Liver (tissue), 9 donors: Measurements from ENCODE around the gene KCNMA1. TPM values are rescaled to one million over a fixed set of nuclear protein-coding genes. Genes with fewer than 3 reads are reported as not detected.

ENCODE experiments used
- DNase-seq: peaks from one replicate; pipeline ENCODE4 v3.0.0-alpha.2; 2017; ENCODE audit warnings: low spot score
- H3K27ac ChIP-seq, 2 donors: one replicate each; pipeline ENCODE4 v1.7.0; 2013; ENCODE audit warnings: inconsistent platforms in 2 of 2, low read length in 2 of 2, control low read depth in 1 of 2, low read depth in 1 of 2, mild to moderate bottlenecking in 1 of 2
- H3K27me3 ChIP-seq, 4 donors: one replicate each; pipeline versions ENCODE4 v1.6.1 to v1.7.0; 2013; ENCODE audit warnings: low read length in 3 of 4, inconsistent platforms in 1 of 4, mild to moderate bottlenecking in 1 of 4, moderate library complexity in 1 of 4; ENCODE audit not compliant: control insufficient read depth in 4 of 4, insufficient read depth in 4 of 4
- H3K36me3 ChIP-seq, 4 donors: one replicate each; pipeline versions ENCODE4 v1.6.1 to v1.7.0; 2013; ENCODE audit warnings: low read length in 3 of 4, mild to moderate bottlenecking in 3 of 4, low read depth in 1 of 4, moderate library complexity in 1 of 4; ENCODE audit not compliant: control insufficient read depth in 4 of 4, insufficient read depth in 3 of 4
- H3K4me1 ChIP-seq, 4 donors: one replicate each; pipeline versions ENCODE4 v1.6.1 to v1.7.0; 2013; ENCODE audit warnings: low read length in 3 of 4, mild to moderate bottlenecking in 3 of 4, moderate library complexity in 1 of 4; ENCODE audit not compliant: control insufficient read depth in 4 of 4, insufficient read depth in 4 of 4
- H3K4me3 ChIP-seq, 3 donors: one replicate each; pipeline versions ENCODE4 v1.6.1 to v1.7.0; 2013; ENCODE audit warnings: low read length in 3 of 3, control low read depth in 1 of 3, low read depth in 1 of 3, mild to moderate bottlenecking in 1 of 3
- H3K9ac ChIP-seq, 2 donors: one replicate each; pipeline ENCODE4 v1.7.0; 2013; ENCODE audit warnings: low read length in 2 of 2, mild to moderate bottlenecking in 2 of 2, moderate library complexity in 2 of 2, control low read depth in 1 of 2, low read depth in 1 of 2
- H3K9me3 ChIP-seq, 4 donors: one replicate each; pipeline versions ENCODE4 v1.6.1 to v1.7.0; 2013; ENCODE audit warnings: low read length in 3 of 4; ENCODE audit not compliant: control insufficient read depth in 4 of 4
- EGR1 ChIP-seq, 2 donors: IDR thresholded peaks; 2 replicates each; pipeline ENCODE4 v1.6.1; 2016 to 2018; ENCODE audit warnings: antibody characterized with exemption in 2 of 2, low read depth in 2 of 2
- FOXA1 ChIP-seq: IDR thresholded peaks from 2 replicates; pipeline ENCODE4 v1.6.1; 2016; ENCODE audit warnings: antibody characterized with exemption
- FOXA2 ChIP-seq: IDR thresholded peaks from 2 replicates; pipeline ENCODE4 v1.6.1; 2016; ENCODE audit warnings: antibody characterized with exemption
- GABPA ChIP-seq, 2 donors: IDR thresholded peaks in 1 of 2; conservative IDR thresholded peaks in 1 of 2; 2 replicates each; pipeline ENCODE4 v1.6.1; 2016; ENCODE audit warnings: antibody characterized with exemption in 2 of 2, mild to moderate bottlenecking in 1 of 2, moderate library complexity in 1 of 2
- HNF4A ChIP-seq, 2 donors: conservative IDR thresholded peaks; 2 replicates each; pipeline ENCODE4 v1.6.1; 2016; ENCODE audit warnings: antibody characterized with exemption in 2 of 2, mild to moderate bottlenecking in 2 of 2
- HNF4G ChIP-seq: IDR thresholded peaks from 2 replicates; pipeline ENCODE4 v1.6.1; 2016; ENCODE audit warnings: antibody characterized with exemption
- JUND ChIP-seq, 2 donors: IDR thresholded peaks; 2 replicates each; pipeline ENCODE4 v1.6.1; 2016; ENCODE audit warnings: antibody characterized with exemption in 2 of 2
- NR2F2 ChIP-seq: IDR thresholded peaks from 2 replicates; pipeline ENCODE4 v1.6.1; 2016; ENCODE audit warnings: antibody characterized with exemption
- RAD21 ChIP-seq, 2 donors: IDR thresholded peaks; 2 replicates each; pipeline ENCODE4 v1.6.1; 2016; ENCODE audit warnings: antibody characterized with exemption in 2 of 2, mild to moderate bottlenecking in 2 of 2
- RXRA ChIP-seq, 2 donors: IDR thresholded peaks; 2 replicates each; pipeline ENCODE4 v1.6.1; 2017 to 2018; ENCODE audit warnings: antibody characterized with exemption in 2 of 2, mild to moderate bottlenecking in 1 of 2
- SP1 ChIP-seq: IDR thresholded peaks from 2 replicates; pipeline ENCODE4 v1.6.1; 2018; ENCODE audit warnings: antibody characterized with exemption, mild to moderate bottlenecking
- TAF1 ChIP-seq: conservative IDR thresholded peaks from 2 replicates; pipeline ENCODE4 v1.6.1; 2016; ENCODE audit warnings: antibody characterized with exemption, mild to moderate bottlenecking
- WGBS: extraction: QIAGEN DNeasy Blood & Tissue Kit; methylation state at CpG from one replicate; pipeline ENCODE4 v1.1.7; 2013; 5-methylcytosine and 5-hydroxymethylcytosine counted together
- polyA plus RNA-seq, 2 donors: library from polyadenylated mRNA; stranded (reverse) in 1 of 2; unstranded in 1 of 2; fragments of 200-250 nt in 1 of 2; fragments of >200 nt in 1 of 2; fragmentation: Nextera tagmentation in 1 of 2; extraction: Ambion mirVana in 1 of 2; gene quantifications; one replicate each; pipeline versions ENCODE4 v1.2.1 to v1.2.3, GENCODE V29; 2013 to 2015
- total RNA-seq, 2 donors: library from RNA; depleted of rRNA; stranded (reverse); fragments of >200 nt; gene quantifications; one replicate each; pipeline ENCODE4 v1.2.3, GENCODE V29; 2014
- TF ChIP-seq, protein P1 (sequence below): fragments of 150-350 bp; IDR thresholded peaks from 2 replicates; pipeline ENCODE4 v1.5.1; 2017; ENCODE audit warnings: improper control_type of control experiment, low read depth, low read length; ENCODE audit not compliant: missing input control
- TF ChIP-seq, protein P2 (sequence below): IDR thresholded peaks from 2 replicates; pipeline ENCODE4 v1.6.1; 2016; ENCODE audit warnings: antibody characterized with exemption
- TF ChIP-seq, protein P3 (sequence below): IDR thresholded peaks from 2 replicates; pipeline ENCODE4 v1.6.1; 2016; ENCODE audit warnings: antibody characterized with exemption
- TF ChIP-seq, protein P4 (sequence below): IDR thresholded peaks from 2 replicates; pipeline ENCODE4 v1.6.1; 2016; ENCODE audit warnings: antibody characterized with exemption
- TF ChIP-seq, protein P5 (sequence below): IDR thresholded peaks from 2 replicates; pipeline ENCODE4 v1.6.1; 2016; ENCODE audit warnings: antibody characterized with exemption, mild to moderate bottlenecking
- donor health status: healthy.
- donor health status: healthy.
- donor health status: healthy.
- donor health status: healthy.
- donor health status: healthy.

KCNMA1 gene
- total and polyA plus RNA-seq, 4 donors, result 2.5 to 9.7 (median 4.7) TPM

DNA sequence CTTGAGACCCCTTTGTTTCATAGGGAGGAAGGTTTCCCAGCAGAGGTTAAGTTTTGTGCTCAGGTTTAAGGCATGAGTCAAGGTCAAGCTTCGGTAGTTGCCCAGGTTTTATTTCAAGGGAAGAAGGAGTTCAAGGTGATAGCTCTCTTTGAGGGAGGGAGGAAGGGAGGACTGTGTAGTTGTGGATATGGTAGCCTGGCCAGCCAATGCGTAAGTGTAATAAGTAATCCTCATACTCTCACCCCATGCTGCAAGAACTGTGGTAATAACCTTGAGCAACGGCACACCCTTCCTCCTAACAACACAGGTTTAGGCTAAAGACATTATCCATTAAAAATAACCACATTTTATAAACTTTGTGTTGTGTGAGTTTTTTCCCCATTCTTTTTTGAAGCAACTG lies 478.9 kb downstream of the KCNMA1 start:
- no peak overlapping the region for H3K4me3 ChIP-seq
- no peaks in the 10 kb centered on the region for H3K27me3 ChIP-seq
- no peak overlapping the region for H3K27ac ChIP-seq
- 82% methylated on average over 3 of the region's 3 CpGs for WGBS
- no peak for DNase-seq
- H3K4me1 ChIP-seq, result no peaks in the 10 kb centered on the region
- TF ChIP-seq EGR1 (IDR thresholded peaks at IDR 0.05; ENCODE audit: low read depth in 2 of 2) (no peak), HNF4G (no peak), TAF1 (no peak), SP1 (no peak), FOXA1 (no peak), RAD21 (IDR thresholded peaks at IDR 0.05) (no peak)
- TF ChIP-seq, protein P1, sequence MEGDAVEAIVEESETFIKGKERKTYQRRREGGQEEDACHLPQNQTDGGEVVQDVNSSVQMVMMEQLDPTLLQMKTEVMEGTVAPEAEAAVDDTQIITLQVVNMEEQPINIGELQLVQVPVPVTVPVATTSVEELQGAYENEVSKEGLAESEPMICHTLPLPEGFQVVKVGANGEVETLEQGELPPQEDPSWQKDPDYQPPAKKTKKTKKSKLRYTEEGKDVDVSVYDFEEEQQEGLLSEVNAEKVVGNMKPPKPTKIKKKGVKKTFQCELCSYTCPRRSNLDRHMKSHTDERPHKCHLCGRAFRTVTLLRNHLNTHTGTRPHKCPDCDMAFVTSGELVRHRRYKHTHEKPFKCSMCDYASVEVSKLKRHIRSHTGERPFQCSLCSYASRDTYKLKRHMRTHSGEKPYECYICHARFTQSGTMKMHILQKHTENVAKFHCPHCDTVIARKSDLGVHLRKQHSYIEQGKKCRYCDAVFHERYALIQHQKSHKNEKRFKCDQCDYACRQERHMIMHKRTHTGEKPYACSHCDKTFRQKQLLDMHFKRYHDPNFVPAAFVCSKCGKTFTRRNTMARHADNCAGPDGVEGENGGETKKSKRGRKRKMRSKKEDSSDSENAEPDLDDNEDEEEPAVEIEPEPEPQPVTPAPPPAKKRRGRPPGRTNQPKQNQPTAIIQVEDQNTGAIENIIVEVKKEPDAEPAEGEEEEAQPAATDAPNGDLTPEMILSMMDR, result no peak
- TF ChIP-seq, protein P2, sequence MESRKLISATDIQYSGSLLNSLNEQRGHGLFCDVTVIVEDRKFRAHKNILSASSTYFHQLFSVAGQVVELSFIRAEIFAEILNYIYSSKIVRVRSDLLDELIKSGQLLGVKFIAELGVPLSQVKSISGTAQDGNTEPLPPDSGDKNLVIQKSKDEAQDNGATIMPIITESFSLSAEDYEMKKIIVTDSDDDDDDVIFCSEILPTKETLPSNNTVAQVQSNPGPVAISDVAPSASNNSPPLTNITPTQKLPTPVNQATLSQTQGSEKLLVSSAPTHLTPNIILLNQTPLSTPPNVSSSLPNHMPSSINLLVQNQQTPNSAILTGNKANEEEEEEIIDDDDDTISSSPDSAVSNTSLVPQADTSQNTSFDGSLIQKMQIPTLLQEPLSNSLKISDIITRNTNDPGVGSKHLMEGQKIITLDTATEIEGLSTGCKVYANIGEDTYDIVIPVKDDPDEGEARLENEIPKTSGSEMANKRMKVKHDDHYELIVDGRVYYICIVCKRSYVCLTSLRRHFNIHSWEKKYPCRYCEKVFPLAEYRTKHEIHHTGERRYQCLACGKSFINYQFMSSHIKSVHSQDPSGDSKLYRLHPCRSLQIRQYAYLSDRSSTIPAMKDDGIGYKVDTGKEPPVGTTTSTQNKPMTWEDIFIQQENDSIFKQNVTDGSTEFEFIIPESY, result no peak
- TF ChIP-seq, protein P3, sequence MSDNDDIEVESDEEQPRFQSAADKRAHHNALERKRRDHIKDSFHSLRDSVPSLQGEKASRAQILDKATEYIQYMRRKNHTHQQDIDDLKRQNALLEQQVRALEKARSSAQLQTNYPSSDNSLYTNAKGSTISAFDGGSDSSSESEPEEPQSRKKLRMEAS, result no peak
- TF ChIP-seq, protein P4, sequence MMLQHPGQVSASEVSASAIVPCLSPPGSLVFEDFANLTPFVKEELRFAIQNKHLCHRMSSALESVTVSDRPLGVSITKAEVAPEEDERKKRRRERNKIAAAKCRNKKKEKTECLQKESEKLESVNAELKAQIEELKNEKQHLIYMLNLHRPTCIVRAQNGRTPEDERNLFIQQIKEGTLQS, result no peak
- no peaks in the 10 kb centered on the region for H3K9me3 ChIP-seq
- H3K36me3 ChIP-seq, result no peaks in the 10 kb centered on the region
- no peak overlapping the region for H3K9ac ChIP-seq

DNA sequence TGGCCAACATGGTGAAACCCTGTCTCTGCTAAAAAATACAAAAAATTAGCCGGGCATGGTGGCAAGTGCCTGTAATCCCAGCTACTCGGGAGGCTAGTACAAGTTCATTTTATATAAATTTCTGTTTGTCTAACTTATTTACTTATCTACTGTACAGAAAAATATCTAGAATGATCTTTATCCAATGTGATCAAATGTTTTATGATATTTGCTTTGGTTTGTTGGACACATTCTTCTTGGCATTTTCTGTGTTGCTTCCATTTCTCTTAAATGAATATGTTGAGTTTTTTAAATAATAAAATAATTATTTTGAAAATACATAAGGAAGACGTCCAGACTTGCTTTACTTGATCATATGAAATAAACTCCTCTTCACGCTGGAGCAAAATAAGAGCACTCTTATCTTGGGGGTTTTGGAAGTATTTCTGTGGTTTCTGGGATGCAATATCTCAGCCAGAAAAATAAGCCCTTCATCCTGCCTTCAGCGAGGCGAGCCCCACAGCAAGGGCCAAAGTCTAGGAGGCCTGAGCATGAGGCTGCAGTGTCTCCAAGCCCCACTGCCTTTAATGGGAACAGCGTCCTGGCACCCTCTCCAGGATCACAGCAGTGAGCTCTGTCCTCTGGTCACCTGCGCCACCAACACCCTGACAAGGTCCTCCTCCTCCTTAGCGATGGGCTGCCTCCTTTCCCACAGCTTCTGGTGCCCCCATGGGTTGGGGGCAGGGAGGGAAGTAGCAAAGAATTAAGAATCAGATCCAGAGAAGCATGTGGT lies 480.2 kb downstream of the KCNMA1 start:
- WGBS, result 78% methylated on average over 9 of the region's 9 CpGs
- Histone ChIP-seq H3K36me3 (no peaks in the 10 kb centered on the region), H3K27ac (no peak overlapping the region), H3K4me1 (no peaks in the 10 kb centered on the region), H3K27me3 (no peaks in the 10 kb centered on the region), H3K9ac (no peak overlapping the region), H3K4me3 (no peak overlapping the region), H3K9me3 (no peaks in the 10 kb centered on the region)
- TF ChIP-seq, protein P5, sequence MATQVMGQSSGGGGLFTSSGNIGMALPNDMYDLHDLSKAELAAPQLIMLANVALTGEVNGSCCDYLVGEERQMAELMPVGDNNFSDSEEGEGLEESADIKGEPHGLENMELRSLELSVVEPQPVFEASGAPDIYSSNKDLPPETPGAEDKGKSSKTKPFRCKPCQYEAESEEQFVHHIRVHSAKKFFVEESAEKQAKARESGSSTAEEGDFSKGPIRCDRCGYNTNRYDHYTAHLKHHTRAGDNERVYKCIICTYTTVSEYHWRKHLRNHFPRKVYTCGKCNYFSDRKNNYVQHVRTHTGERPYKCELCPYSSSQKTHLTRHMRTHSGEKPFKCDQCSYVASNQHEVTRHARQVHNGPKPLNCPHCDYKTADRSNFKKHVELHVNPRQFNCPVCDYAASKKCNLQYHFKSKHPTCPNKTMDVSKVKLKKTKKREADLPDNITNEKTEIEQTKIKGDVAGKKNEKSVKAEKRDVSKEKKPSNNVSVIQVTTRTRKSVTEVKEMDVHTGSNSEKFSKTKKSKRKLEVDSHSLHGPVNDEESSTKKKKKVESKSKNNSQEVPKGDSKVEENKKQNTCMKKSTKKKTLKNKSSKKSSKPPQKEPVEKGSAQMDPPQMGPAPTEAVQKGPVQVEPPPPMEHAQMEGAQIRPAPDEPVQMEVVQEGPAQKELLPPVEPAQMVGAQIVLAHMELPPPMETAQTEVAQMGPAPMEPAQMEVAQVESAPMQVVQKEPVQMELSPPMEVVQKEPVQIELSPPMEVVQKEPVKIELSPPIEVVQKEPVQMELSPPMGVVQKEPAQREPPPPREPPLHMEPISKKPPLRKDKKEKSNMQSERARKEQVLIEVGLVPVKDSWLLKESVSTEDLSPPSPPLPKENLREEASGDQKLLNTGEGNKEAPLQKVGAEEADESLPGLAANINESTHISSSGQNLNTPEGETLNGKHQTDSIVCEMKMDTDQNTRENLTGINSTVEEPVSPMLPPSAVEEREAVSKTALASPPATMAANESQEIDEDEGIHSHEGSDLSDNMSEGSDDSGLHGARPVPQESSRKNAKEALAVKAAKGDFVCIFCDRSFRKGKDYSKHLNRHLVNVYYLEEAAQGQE, result no peak
- no peak for TF ChIP-seq GABPA (IDR thresholded peaks at IDR 0.05 in 1 of 2, conservative IDR thresholded peaks at IDR 0.05 in 1 of 2)
- TF ChIP-seq FOXA2, result no peak
- TF ChIP-seq, protein P4, result no peak
- TF ChIP-seq HNF4A (conservative IDR thresholded peaks at IDR 0.05), result no peak
- TF ChIP-seq SP1, result no peak
- TF ChIP-seq, protein P3, result no peak
- no peak for TF ChIP-seq EGR1 (IDR thresholded peaks at IDR 0.05; ENCODE audit: low read depth in 2 of 2)
- no peak for TF ChIP-seq FOXA1
- TF ChIP-seq RAD21 (IDR thresholded peaks at IDR 0.05), result no peak
- TF ChIP-seq TAF1, result no peak
- no peak for TF ChIP-seq RXRA (IDR thresholded peaks at IDR 0.05)
- TF ChIP-seq NR2F2, result no peak
- TF ChIP-seq, protein P2, result no peak
- TF ChIP-seq JUND (IDR thresholded peaks at IDR 0.05), result no peak
- TF ChIP-seq HNF4G, result no peak
- no peak for DNase-seq
